ENCODE results near the gene DHRS4. TPM values are rescaled to one million over a fixed set of nuclear protein-coding genes. Genes with fewer than 3 reads are reported as not detected.

Gene DHRS4
- total and polyA plus RNA-seq, 2 of the 13 experiments (the other 11 are each of a cell fraction or from before 2014, with no cell fraction given) = 23.9 to 45.1 TPM

DNA sequence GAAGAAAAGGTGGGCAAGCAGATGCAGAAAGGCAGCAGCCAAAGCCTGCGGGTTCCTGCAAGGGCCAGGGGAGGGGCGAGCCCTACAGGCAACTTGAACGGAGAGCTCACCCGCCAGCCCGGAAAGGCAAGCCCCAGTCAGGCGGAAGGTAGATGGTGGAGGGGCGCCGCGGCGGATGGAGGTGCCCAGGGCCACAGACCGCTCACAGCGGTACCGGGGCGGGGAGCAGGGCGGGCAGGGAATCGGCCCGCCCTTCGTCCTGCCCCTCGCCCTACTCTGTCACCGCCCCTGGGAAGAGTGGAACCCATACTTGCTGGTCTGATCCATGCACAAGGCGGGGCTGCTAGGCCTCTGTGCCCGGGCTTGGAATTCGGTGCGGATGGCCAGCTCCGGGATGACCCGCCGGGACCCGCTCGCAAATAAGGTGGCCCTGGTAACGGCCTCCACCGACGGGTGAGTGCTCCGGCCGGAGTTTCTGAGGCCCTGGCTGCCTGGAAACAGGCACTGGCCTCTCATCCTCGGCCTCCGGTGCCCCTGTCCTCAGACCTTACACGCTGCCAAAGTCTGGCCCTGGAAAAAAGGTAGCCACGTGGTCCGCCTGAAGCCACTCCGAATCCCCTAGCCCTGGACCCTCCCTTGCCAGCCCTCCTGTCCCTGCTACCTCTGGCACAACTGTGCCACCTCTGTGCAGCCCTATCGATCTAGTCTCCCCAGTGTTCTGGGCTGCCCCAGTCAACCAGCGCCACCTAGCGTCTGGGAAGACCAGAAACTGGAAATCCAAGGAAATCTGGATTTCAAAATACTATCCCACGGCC, at the start of gene DHRS4 (continued):
- TF ChIP-seq ZNF281 (CRISPR knock-in tag; IDR thresholded peaks at IDR 0.05; ENCODE audit: borderline replicate concordance) (peak; percentile 68), CREB1 (IDR thresholded peaks at IDR 0.05) (no peak), CREB1 (CRISPR knock-in tag; IDR thresholded peaks at IDR 0.05) (no peak), KMT2B (CRISPR knock-in tag; IDR thresholded peaks at IDR 0.05) (peak; percentile 93), SRY (CRISPR knock-in tag; IDR thresholded peaks at IDR 0.05) (peak; percentile 98), NCOR1 (IDR thresholded peaks at IDR 0.05; ENCODE audit: borderline replicate concordance, low read length) (peak; percentile 69), ZSCAN22 (CRISPR knock-in tag; IDR thresholded peaks at IDR 0.05) (no peak; the same call in 1 of the 2 replicates), NR2F1 (CRISPR knock-in tag; IDR thresholded peaks at IDR 0.05) (peak in 1 of 2 experiments; percentile 53; a peak in 2 of 4 replicates), KDM5B (CRISPR knock-in tag; IDR thresholded peaks at IDR 0.05; ENCODE audit: borderline replicate concordance) (peak; percentile 100), ZNF878 (CRISPR knock-in tag; IDR thresholded peaks at IDR 0.05) (no peak; the same call in 1 of the 2 replicates), ATF7 (IDR thresholded peaks at IDR 0.05) (no peak), ATF7 (CRISPR knock-in tag; IDR thresholded peaks at IDR 0.05) (peak; percentile 73; the same call in 1 of the 2 replicates), ZNF343 (CRISPR knock-in tag; IDR thresholded peaks at IDR 0.05) (peak; percentile 84; the same call in 1 of the 2 replicates), REL (CRISPR knock-in tag; conservative IDR thresholded peaks at IDR 0.05) (no peak), ZNF510 (CRISPR knock-in tag; IDR thresholded peaks at IDR 0.05; ENCODE audit: low read depth) (peak; percentile 82; the same call in 1 of the 2 replicates), ZBTB7B (CRISPR knock-in tag; IDR thresholded peaks at IDR 0.05) (peak; percentile 87)
- TF ChIP-seq, protein P1, sequence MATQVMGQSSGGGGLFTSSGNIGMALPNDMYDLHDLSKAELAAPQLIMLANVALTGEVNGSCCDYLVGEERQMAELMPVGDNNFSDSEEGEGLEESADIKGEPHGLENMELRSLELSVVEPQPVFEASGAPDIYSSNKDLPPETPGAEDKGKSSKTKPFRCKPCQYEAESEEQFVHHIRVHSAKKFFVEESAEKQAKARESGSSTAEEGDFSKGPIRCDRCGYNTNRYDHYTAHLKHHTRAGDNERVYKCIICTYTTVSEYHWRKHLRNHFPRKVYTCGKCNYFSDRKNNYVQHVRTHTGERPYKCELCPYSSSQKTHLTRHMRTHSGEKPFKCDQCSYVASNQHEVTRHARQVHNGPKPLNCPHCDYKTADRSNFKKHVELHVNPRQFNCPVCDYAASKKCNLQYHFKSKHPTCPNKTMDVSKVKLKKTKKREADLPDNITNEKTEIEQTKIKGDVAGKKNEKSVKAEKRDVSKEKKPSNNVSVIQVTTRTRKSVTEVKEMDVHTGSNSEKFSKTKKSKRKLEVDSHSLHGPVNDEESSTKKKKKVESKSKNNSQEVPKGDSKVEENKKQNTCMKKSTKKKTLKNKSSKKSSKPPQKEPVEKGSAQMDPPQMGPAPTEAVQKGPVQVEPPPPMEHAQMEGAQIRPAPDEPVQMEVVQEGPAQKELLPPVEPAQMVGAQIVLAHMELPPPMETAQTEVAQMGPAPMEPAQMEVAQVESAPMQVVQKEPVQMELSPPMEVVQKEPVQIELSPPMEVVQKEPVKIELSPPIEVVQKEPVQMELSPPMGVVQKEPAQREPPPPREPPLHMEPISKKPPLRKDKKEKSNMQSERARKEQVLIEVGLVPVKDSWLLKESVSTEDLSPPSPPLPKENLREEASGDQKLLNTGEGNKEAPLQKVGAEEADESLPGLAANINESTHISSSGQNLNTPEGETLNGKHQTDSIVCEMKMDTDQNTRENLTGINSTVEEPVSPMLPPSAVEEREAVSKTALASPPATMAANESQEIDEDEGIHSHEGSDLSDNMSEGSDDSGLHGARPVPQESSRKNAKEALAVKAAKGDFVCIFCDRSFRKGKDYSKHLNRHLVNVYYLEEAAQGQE (IDR thresholded peaks at IDR 0.05; ENCODE audit: borderline replicate concordance in 1 of 2, low read depth in 1 of 2, low read length in 2 of 2) = peak in 1 of 2 experiments; percentile 38; a peak in 1 of 4 replicates
- TF ChIP-seq, protein P2, sequence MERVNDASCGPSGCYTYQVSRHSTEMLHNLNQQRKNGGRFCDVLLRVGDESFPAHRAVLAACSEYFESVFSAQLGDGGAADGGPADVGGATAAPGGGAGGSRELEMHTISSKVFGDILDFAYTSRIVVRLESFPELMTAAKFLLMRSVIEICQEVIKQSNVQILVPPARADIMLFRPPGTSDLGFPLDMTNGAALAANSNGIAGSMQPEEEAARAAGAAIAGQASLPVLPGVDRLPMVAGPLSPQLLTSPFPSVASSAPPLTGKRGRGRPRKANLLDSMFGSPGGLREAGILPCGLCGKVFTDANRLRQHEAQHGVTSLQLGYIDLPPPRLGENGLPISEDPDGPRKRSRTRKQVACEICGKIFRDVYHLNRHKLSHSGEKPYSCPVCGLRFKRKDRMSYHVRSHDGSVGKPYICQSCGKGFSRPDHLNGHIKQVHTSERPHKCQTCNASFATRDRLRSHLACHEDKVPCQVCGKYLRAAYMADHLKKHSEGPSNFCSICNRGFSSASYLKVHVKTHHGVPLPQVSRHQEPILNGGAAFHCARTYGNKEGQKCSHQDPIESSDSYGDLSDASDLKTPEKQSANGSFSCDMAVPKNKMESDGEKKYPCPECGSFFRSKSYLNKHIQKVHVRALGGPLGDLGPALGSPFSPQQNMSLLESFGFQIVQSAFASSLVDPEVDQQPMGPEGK (CRISPR knock-in tag; IDR thresholded peaks at IDR 0.05) = peak; percentile 84
